ENCODE measurements around the gene ARHGAP22.

The ARHGAP22 gene

GRCh38 chr10:48497780-48498770, 106.8 kb downstream of the ARHGAP22 start:
- no peak for TF ChIP-seq CTCF (IDR thresholded peaks at IDR 0.05; ENCODE audit: low read depth, low read length)
- no peak overlapping the region for H3K4me3 ChIP-seq (ENCODE audit: low read depth, low read length)

DNA sequence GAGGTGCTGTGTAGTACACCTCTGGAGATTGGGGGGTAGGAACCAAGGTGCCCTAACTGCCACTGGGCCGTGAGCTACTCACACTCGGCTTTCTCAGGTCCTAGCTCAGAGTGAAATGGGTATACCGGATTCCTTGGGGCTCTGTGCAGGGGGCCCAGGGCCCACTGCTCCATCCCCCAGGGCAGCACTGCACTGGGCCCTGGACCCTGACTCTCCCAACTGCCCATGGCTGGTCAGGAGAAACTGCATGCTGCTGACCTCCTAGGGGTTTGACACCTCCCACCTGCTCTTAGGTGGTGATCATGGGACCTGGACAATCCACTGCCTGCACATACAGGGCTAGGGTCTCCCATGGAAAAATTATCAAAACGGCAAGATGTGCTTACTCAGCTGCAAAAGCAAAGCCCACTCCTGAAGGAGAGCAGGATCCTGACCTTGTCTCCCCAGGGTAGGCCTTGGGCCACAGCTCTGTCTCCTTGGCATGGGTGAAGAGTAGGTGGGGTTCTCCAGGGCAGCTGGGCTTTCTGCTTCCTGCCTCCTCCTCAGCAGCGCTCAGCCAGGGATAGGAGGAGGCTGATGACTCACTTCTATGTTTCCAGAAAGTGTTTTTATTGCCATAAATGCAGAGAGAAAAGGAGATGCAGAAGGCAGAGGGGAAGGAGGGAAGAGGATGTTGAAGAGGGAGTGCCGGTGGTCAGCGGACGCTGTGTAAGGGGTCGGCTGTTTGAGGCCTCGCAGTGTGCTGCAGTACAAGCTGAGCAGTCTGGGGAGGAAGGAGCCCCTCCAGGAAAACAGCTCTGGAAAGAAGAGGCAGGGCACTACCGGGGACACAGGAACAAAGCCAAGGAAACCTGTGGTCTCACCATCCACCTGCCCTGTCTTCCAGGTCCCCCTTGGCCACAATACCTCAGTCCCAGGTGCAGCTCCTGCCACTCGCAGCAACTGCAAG, 107.8 kb downstream of the ARHGAP22 start:
- H3K4me3 ChIP-seq (ENCODE audit: low read depth, low read length), result no peak overlapping the region
- no peak for TF ChIP-seq CTCF (IDR thresholded peaks at IDR 0.05; ENCODE audit: low read depth, low read length)

GRCh38 chr10:48496105-48496830, 108.6 kb downstream of the ARHGAP22 start:
- no peak overlapping the region for H3K4me3 ChIP-seq (ENCODE audit: low read depth, low read length)
- TF ChIP-seq CTCF (IDR thresholded peaks at IDR 0.05; ENCODE audit: low read depth, low read length), result no peak

DNA sequence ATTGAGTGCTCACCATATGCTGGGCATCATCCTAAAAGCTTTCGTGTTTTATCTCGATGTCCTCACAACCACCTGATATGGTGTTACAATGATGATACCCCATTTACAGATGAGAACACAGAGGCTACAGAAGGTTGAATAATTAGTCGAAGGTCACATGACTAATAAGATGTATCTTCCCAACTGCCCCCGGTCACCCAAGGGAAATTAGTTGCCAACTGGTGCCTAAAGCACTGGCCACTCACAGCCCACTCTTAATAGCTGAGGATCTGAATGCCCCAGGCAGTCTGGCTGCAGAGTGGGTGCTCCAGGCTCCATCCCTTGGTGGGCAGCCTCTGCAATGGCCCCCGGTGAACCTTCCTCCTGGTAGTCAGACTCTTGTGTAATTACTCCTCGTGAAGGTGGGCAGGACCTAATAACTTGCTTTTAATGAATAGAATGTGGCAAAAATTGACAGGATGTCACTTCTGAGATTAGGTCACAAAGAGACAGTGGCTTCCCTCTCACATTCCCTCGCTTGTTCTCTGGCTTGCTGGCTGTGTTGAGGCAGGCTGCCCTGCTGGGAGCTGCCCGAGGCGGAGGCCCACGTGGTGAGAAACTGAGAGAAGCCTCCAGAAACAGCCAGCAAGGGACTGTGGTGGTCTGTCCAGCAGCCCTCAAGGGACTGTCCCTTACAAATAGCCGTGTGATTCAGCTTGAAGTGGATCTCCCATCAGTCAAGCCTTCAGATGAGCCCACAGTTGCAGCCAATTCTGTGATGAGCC, 109.4 kb downstream of the ARHGAP22 start:
- no peak for TF ChIP-seq CTCF (IDR thresholded peaks at IDR 0.05; ENCODE audit: low read depth, low read length)

GRCh38 chr10:48494611-48495010, 110.3 kb downstream of the ARHGAP22 start:
- no peak for TF ChIP-seq CTCF (IDR thresholded peaks at IDR 0.05; ENCODE audit: low read depth, low read length)
- no peak overlapping the region for H3K4me3 ChIP-seq (ENCODE audit: low read depth, low read length)

More for the DNA sequence above, 109.4 kb downstream of the ARHGAP22 start:
- H3K4me3 ChIP-seq (ENCODE audit: low read depth, low read length), result no peak overlapping the region

DNA sequence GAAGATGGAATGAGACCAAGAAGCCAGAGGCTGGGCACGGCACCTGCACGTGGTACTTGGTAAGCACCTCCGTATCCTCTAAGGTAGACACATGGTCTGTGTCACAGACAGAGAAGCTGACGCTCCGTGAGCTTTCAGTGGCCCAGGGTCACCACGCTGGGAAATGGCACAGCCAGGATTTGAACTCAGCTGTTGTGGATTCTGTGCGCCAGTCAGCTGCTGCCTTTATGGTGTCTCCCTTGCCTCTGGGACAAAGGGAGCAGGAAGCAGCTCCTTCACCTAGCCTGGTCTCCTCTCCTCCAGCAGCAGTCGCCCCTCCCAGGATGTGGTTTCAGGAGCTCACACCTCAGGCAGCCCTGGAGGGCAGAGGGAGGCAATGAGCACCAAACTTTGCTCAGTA, 110.8 kb downstream of the ARHGAP22 start:
- TF ChIP-seq CTCF (IDR thresholded peaks at IDR 0.05; ENCODE audit: low read depth, low read length), result no peak
- H3K4me3 ChIP-seq (ENCODE audit: low read depth, low read length), result no peak overlapping the region
